Left renal pelvis (tissue), 4 donors: ENCODE results near the gene NDUFA7. TPM values are rescaled to one million over a fixed set of nuclear protein-coding genes. Genes with fewer than 3 reads are reported as not detected.
"Not testable (repeated sequence)": the region's sequence is repeated elsewhere in the genome, so short reads cannot be mapped to it uniquely, and the experiment has no call there.

Source experiments
- DNase-seq, 4 donors: peaks; one replicate each; pipeline ENCODE4 v3.0.0-alpha.2; 2013; ENCODE audit warnings: low read depth in 4 of 4, low spot score in 3 of 4
- polyA plus RNA-seq, 4 donors: library from polyadenylated mRNA; unstranded; fragments of 120-200 nt; gene quantifications; one replicate each; pipeline ENCODE4 v1.2.1, GENCODE V29; 2013; ENCODE audit not compliant: insufficient read length in 4 of 4

Gene NDUFA7
- polyA plus RNA-seq, 4 donors: 21.5 to 60.3 (median 46.5) TPM

DNA sequence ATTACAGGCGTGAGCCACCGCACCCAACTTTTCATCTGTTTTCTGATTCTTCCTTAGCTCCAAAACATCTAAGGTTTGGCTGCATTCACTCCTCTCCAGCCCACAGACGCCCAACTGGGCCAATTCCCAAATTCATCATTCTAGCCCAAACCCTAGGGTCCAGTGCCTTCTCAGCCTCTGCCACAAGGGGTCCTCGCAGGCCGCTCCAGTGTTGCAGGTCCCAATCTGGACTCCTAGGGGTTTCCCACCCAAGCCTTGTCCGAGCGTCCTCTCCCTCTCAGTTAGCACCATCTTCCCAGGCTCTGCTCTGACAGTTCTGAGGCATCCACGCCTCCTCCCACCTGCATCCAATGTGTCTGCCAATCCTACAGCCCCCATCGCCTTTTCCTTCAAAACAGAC, 29.8 kb downstream of the NDUFA7 start:
- DNase-seq: not testable (repeated sequence)

DNA sequence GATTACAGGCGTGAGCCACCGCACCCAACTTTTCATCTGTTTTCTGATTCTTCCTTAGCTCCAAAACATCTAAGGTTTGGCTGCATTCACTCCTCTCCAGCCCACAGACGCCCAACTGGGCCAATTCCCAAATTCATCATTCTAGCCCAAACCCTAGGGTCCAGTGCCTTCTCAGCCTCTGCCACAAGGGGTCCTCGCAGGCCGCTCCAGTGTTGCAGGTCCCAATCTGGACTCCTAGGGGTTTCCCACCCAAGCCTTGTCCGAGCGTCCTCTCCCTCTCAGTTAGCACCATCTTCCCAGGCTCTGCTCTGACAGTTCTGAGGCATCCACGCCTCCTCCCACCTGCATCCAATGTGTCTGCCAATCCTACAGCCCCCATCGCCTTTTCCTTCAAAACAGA, 44.7 kb downstream of the NDUFA7 start:
- not testable (repeated sequence) for DNase-seq

- DNase-seq: no peak
Observed at GRCh38 chr19:8269724-8270123, 51.5 kb downstream of the NDUFA7 start.

DNA sequence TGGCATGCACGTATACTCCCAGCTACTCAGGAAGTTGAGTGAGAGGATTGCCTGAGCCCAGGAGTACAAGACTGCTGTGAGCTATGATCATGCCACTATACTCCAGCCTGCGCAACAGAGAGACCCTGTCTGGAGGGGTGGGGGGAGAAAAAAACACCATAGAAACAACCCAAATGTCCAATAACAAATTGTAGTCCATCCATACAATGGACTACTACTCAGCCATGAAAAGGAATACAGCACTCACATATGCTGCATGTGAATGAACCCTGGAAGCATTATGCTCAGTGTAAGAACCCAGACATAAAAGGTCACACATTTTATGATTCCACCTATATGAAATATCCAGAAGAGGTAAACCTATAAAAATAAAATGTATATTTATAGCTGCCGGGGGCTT, 55.3 kb downstream of the NDUFA7 start:
- no peak for DNase-seq

DNA sequence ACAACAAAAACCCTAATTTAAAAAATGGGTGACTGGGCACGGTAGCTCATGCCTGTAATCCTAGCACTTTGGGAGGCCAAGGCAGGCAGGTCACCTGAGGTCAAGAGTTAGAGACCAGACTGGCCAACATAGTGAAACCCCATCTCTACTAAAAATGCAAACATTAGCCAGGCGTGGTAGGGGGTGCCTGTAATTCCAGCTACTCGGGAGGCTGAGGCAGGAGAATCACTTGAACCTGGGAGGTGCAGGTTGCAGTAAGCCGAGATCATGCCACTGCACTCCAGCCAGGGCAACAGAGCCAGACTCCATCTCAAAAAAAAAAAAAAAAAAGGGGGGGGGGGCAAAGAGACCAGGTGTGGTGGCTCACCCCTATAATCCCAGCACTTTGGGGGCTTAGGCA, 56.9 kb downstream of the NDUFA7 start:
- DNase-seq: not testable (repeated sequence)

- DNase-seq: no peak
Observed at GRCh38 chr19:8262431-8262830, 58.7 kb downstream of the NDUFA7 start.

GRCh38 chr19:8261881-8262280, 59.3 kb downstream of the NDUFA7 start:
- DNase-seq: no peak

DNA sequence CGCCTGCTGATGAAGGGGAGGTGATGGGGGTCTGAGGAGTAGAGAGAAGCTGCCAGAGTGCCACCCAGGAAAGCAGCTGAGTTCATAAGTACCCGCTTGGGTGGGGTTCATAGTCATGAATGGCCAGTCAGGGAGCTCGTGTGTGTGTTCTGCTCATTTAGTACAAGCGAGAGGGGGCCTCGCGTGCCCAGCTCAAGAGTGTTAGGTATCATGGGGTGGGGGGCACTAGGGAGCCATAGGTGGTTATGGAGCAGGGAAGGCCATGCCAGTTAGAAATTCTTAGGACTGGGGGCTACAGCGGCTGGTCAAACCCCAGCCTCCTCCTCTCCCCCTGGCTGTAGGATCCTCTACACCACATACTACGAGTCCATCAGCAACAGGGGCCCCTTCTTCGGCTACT, 59.8 kb downstream of the NDUFA7 start:
- DNase-seq: no peak

Other genes starting within 250 kb of the NDUFA7 start
- 10 to 100 TPM; 19.5 to 61.6 (median 46.2) TPM for gene FBN3, start 171.8 kb downstream of the NDUFA7 start, polyA plus RNA-seq
- 10 to 100 TPM; 24.7 to 52.6 (median 37.5) TPM for gene CERS4, start 112.0 kb downstream of the NDUFA7 start, polyA plus RNA-seq
- 10 to 100 TPM; 22.3 to 40.2 (median 26.1) TPM for gene CD320, start 13.0 kb downstream of the NDUFA7 start, polyA plus RNA-seq
- 100 to 1,000 TPM; 334 to 594 (median 374) TPM for gene RPS28, start 121 bp upstream of the NDUFA7 start, polyA plus RNA-seq
- 10 to 100 TPM in 1 of 4 donors, 1 to 10 TPM in 3; 5.1 to 13.6 (median 6.2) TPM for gene KANK3, start 21.9 kb upstream of the NDUFA7 start, polyA plus RNA-seq
- 1 to 10 TPM; 2.8 to 5.3 (median 3.4) TPM for gene ANGPTL4, start 42.8 kb upstream of the NDUFA7 start, polyA plus RNA-seq
- gene RAB11B, start 69.0 kb upstream of the NDUFA7 start, polyA plus RNA-seq: 100 to 1,000 TPM; 114 to 180 (median 131) TPM
- 10 to 100 TPM; 10.5 to 17.9 (median 13.5) TPM for gene MARCHF2, start 91.9 kb upstream of the NDUFA7 start, polyA plus RNA-seq
- 100 to 1,000 TPM; 272 to 481 (median 407) TPM for gene HNRNPM, start 123.6 kb upstream of the NDUFA7 start, polyA plus RNA-seq
- 1 to 10 TPM in 3 of 4 donors, under 1 TPM in 1; 0.90 to 5.0 (median 1.4) TPM for gene PRAM1, start 181.3 kb upstream of the NDUFA7 start, polyA plus RNA-seq
- 10 to 100 TPM; 14.9 to 28.7 (median 24.1) TPM for gene ZNF414, start 192.8 kb upstream of the NDUFA7 start, polyA plus RNA-seq